DOHH2 (cell line): ENCODE measurements around the gene B3GALNT1.

ENCODE experiments used
- H3F3A ChIP-seq: fragments of 200-600 bp; sonication (generic), shearing (Covaris generic); 2 replicates; pipeline ENCODE4 v1.6.0; 2016; ENCODE audit warnings: antibody characterized with exemption, mild to moderate bottlenecking; ENCODE audit not compliant: control insufficient read depth, insufficient read depth
- H3K27ac ChIP-seq: fragments of 200-600 bp; sonication (generic); 2 replicates; pipeline ENCODE4 v1.5.1; 2014; ENCODE audit warnings: low read depth, mild to moderate bottlenecking, low read length, moderate library complexity
- H3K27me3 ChIP-seq: fragments of 200-600 bp; sonication (generic); 2 replicates; pipeline ENCODE4 v1.6.1; 2014; ENCODE audit warnings: mild to moderate bottlenecking, low read length, mixed read lengths; ENCODE audit not compliant: control insufficient read depth
- H3K36me3 ChIP-seq: fragments of 200-600 bp; sonication (generic); 2 replicates; pipeline ENCODE4 v1.6.1; 2014; ENCODE audit warnings: mild to moderate bottlenecking, low read length, moderate library complexity, mixed read lengths; ENCODE audit not compliant: control insufficient read depth
- H3K4me1 ChIP-seq: fragments of 200-600 bp; sonication (generic); 2 replicates; pipeline ENCODE4 v1.6.1; 2014; ENCODE audit warnings: mild to moderate bottlenecking, low read length, mixed read lengths; ENCODE audit not compliant: control insufficient read depth
- H3K4me2 ChIP-seq: fragments of 200-600 bp; sonication (generic); 2 replicates; pipeline ENCODE4 v1.6.0; 2014; ENCODE audit warnings: mild to moderate bottlenecking, low read length, moderate library complexity
- H3K4me3 ChIP-seq: fragments of 200-600 bp; sonication (generic); 2 replicates; pipeline ENCODE4 v1.5.1; 2014; ENCODE audit warnings: mild to moderate bottlenecking, low read length, mixed read lengths
- H3K79me2 ChIP-seq: fragments of 200-600 bp; sonication (generic); 2 replicates; pipeline ENCODE4 v1.6.1; 2014; ENCODE audit warnings: mild to moderate bottlenecking, low read length, mixed read lengths; ENCODE audit not compliant: control insufficient read depth
- H3K9me2 ChIP-seq: fragments of 200-600 bp; sonication (generic); replicated peaks from 2 replicates; pipeline ENCODE4 v1.6.1; 2014; ENCODE audit warnings: mild to moderate bottlenecking, low read length, mixed read lengths; ENCODE audit not compliant: control insufficient read depth
- H3K9me3 ChIP-seq: fragments of 200-600 bp; sonication (generic); 2 replicates; pipeline ENCODE4 v1.6.1; 2014; ENCODE audit warnings: antibody characterized with exemption, low read length, mixed read lengths; ENCODE audit not compliant: control insufficient read depth, insufficient read depth
- H4K20me1 ChIP-seq: fragments of 200-600 bp; sonication (generic); 2 replicates; pipeline ENCODE4 v1.6.0; 2014; ENCODE audit warnings: low read depth, mild to moderate bottlenecking, antibody characterized with exemption, low read length, moderate library complexity; ENCODE audit not compliant: control insufficient read depth, insufficient read depth
- CTCF ChIP-seq: fragments of 200-600 bp; sonication (generic); IDR thresholded peaks from one replicate; pipeline ENCODE4 v1.5.1; 2014; ENCODE audit warnings: antibody characterized with exemption, mild to moderate bottlenecking, low read depth, low read length; ENCODE audit not compliant: poor library complexity, severe bottlenecking
- EZH2phosphoT487 ChIP-seq: fragments of 200-600 bp; sonication (generic); IDR thresholded peaks from 2 replicates; pipeline ENCODE4 v1.6.1; 2017; ENCODE audit warnings: borderline replicate concordance, mild to moderate bottlenecking, antibody characterized with exemption, low read length, moderate library complexity, mixed read lengths

Gene B3GALNT1

GRCh38 chr3:161149529-161149928 is 44.4 kb upstream of the B3GALNT1 start:
- no peak overlapping the region for H3K4me3 ChIP-seq
- no peaks in the 10 kb centered on the region for H3K36me3 ChIP-seq
- no peaks in the 10 kb centered on the region for H3K9me2 ChIP-seq
- no peaks in the 10 kb centered on the region for H4K20me1 ChIP-seq
- no peak for TF ChIP-seq CTCF
- TF ChIP-seq EZH2phosphoT487: no peak
- no peak overlapping the region for H3K4me2 ChIP-seq
- no peaks in the 10 kb centered on the region for H3F3A ChIP-seq
- no peaks in the 10 kb centered on the region for H3K9me3 ChIP-seq
- H3K27me3 ChIP-seq: no peaks in the 10 kb centered on the region
- H3K79me2 ChIP-seq: no peaks in the 10 kb centered on the region
- no peaks in the 10 kb centered on the region for H3K4me1 ChIP-seq
- H3K27ac ChIP-seq: no peak overlapping the region

GRCh38 chr3:161148832-161149475 is 43.8 kb upstream of the B3GALNT1 start:
- Histone ChIP-seq H3K9me3 (no peaks in the 10 kb centered on the region), H3K79me2 (no peaks in the 10 kb centered on the region), H3K4me2 (no peak overlapping the region), H3F3A (no peaks in the 10 kb centered on the region), H3K27ac (no peak overlapping the region), H3K4me3 (no peak overlapping the region), H4K20me1 (no peaks in the 10 kb centered on the region), H3K4me1 (no peaks in the 10 kb centered on the region), H3K36me3 (no peaks in the 10 kb centered on the region), H3K27me3 (no peaks in the 10 kb centered on the region), H3K9me2 (no peaks in the 10 kb centered on the region)
- no peak for TF ChIP-seq EZH2phosphoT487

- H3K4me3 ChIP-seq: no peak overlapping the region
Observed at GRCh38 chr3:161142486-161142885, 37.3 kb upstream of the B3GALNT1 start.

More at GRCh38 chr3:161142486-161142885, 37.3 kb upstream of the B3GALNT1 start:
- no peak overlapping the region for H3K27ac ChIP-seq
- H3K27me3 ChIP-seq: no peaks in the 10 kb centered on the region
- H3K4me2 ChIP-seq: no peak overlapping the region
- no peaks in the 10 kb centered on the region for H3K9me3 ChIP-seq
- no peaks in the 10 kb centered on the region for H3K36me3 ChIP-seq
- no peaks in the 10 kb centered on the region for H4K20me1 ChIP-seq
- H3K9me2 ChIP-seq: no peaks in the 10 kb centered on the region
- H3K79me2 ChIP-seq: no peaks in the 10 kb centered on the region
- no peaks in the 10 kb centered on the region for H3K4me1 ChIP-seq
- H3F3A ChIP-seq: no peaks in the 10 kb centered on the region
- TF ChIP-seq CTCF (no peak), EZH2phosphoT487 (no peak)
